CMK (cell line): ENCODE measurements around the gene TEX261.
"Not testable (repeated sequence)": the region's sequence is repeated elsewhere in the genome, so short reads cannot be mapped to it uniquely, and the experiment has no call there.

Experiments
- DNase-seq: peaks from one replicate; pipeline ENCODE4 v3.0.0-alpha.2; 2010; ENCODE audit warnings: low read depth

TEX261 gene

DNA sequence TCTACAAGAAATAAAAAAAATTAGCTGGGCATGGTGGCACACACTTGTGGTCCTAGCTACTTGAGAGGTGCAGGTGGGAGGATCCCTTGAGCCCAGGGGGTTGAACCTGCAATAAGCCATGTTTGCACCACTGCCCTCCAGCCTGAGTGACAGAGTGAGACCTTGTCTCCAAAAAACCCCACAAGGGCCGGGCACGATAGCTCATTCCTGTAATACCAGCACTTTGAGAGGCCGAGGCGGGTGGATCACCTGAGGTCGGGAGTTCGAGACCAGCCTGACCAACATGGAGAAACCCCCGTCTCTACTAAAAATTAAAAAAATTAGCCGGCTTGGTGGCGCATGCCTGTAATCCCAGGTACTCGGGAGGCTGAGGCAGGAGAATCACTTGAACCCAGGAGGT, 5.3 kb upstream of the TEX261 start:
- not testable (repeated sequence) for DNase-seq

DNA sequence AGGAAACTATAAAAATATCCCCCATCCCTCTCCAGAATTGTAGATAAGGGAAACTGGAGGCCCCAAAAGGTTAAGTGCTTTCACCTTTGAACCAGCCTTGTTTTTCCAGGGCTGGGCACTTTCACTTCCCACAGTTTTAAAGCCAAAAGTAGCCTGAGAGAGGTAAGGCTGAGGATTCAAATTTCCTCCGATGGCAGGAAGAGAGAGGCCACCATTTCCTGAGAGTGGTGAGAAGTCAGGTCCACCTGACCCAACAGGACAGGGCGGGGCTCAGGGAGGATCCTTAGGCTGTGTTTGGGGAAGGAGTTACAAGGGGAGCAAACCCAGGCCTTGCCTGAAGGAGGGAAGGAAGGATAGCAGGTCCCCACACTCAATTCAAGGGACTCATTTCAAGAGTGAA, 4.7 kb upstream of the TEX261 start:
- DNase-seq = no peak

DNA sequence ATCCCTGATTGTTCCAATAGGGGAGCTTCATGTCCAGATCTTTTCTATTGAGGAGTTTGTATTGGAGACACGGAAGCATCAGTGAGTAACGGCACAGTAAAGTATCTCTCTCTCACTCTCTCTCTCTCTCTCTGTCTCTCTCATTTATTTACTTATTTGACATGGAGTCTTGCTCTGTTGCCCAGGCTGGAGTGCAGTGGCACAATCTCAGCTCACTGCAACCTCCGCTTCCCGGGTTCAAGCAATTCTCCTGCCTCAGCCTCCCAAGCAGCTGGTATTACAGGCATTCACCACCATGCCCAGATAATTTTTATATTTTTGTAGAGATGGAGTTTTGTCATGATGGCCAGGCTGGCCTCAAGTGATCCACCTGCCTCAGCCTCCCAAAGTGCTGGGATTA, 4.2 kb upstream of the TEX261 start:
- not testable (repeated sequence) for DNase-seq

DNA sequence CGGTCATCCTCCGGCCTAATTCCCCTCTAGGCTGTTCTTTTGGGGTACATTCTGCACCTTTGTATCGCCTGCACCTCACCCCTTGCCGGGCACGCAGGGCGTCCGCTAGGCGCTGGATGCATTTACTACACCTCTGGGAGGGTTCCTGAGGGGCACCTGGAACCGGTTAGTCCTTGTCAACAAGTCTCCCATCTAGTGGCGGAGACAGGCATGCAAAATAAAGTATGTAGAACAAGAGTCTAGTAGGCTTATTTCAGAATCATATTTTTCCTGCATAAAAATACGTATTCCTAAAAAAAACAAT, 705 bp upstream of the TEX261 start:
- DNase-seq = no peak

DNA sequence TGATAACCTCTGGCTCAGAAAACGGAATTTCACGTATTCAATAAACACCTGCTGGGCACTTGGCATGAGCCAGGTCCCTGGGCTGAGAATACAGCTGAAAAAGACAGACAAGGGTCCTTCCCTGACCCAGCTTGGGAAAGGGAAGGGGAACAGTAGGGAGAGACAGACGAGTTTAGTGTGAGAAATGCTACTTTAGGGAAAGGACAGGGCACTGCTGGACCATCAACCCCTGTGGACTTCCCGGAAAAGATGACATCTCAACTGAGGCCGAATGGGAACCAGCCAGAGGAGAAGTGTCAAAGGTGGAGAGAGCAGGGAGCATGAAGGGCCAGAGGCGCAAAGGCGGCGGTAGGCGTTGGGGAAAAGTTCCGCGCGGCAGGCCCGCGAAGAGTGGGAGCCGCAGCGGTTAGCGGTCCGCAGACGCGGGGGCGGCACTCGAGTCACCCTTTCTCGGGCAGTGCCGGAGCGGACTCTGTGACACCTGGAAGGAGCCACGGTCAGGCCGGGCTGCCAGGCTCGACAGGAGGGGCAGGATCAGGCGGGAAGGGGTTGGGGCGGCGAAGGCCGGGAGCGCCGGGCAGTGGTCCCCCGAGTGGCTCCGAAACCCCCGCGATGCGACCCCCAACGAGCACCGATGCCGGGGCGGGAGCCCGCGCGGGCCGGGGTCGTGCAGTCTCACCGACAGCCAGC, 519 bp downstream of the TEX261 start:
- no peak for DNase-seq

DNA sequence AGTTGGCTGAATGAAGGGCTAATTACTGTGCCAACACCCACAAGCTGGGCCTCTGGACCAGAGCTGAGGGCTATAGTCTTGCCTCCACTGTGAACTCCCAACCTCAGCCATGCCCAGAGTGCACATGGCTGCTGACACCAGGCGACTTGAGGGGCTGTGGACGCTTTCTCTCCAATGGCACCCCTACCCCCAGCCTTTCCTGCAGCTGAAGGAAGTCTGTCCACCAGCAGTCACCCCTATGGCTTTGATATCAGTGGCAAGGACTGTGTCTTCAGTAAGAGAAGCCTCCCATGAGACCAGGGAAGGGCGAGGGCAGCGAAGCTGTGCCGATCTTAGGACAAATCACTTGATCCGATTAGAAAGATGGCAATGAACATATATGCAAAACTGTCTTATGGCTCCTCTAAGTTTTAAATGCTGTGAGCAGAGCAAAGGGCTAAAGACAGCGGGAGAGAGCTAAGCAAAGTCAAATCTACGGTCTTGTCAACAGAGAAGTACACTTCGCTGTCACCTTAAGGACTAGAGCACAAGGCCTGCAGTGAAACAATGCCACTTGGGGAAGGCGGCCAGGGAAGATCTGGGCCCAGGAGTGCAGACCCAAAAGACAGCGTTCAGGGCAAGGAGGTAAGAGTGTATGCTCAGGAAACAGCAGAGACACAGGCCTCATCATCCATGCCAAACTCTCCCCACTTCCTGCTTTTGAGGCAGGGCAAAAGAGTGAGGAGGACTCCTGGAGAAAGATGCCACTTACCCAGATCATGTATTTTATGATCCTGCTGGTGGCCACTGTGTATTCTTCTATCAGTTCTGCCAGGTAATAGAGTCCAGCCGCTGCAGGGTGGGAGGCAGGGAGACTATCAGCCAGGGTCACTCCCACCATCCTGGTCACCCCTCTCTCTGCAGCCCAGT, 1.5 kb downstream of the TEX261 start:
- no peak for DNase-seq

DNA sequence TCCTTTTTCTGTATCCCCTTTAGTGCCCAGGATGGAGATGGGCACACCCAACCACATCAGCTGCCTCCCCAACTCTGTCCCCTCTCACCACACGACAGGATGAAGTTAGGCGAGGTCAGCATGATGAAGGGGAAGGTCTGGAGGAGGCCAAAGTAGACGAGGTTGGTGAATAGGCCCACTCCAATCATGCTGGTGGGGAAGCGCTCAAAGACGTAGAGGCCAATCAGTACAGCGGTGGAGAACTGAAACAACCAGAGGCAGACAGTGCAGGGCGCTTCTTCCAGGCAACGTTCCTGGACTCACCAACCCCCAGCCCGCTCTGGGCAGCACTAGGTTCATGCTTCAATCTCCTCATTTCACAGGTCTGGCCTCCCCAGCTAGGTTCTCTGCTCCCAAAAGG, 2.9 kb downstream of the TEX261 start:
- DNase-seq = no peak

DNA sequence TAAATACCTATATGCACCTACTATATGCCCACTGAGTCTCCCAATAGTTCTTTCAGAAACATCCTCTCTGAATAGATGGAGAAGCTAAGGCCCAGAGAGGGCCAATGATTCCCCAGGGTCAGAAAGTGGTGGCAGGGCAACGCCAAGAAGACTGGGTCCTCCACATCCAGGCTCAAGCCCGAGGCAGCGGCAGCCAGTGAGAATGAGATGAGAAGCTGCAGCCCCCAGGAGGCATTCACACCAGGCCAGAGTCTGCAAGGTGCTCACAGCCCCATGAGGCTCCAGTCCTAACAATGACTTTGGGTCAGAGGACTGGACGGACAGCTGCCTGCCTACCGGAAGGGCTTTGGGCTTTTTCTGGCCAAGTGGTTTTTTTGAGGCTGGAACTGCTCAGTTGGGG, 3.5 kb downstream of the TEX261 start:
- no peak for DNase-seq

DNA sequence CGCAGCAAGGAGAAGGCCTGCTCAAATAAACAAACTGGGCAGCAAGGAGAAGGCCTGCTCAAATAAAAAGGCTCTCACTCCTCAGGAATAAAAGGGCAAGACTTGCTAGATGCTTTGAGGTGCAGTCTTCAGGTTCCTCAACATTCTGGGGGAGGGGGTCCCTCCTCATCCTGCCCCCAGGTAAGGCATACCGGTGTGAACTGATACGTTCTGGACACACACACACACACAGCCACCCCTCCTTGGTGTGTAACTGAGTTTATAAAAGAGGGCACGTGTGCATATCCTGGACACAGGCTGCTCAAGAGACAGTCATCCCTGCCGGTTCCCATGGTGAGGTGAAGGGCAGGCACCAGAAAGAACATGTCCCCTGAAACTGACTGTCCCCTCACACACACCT, 4.5 kb downstream of the TEX261 start:
- no peak for DNase-seq

DNA sequence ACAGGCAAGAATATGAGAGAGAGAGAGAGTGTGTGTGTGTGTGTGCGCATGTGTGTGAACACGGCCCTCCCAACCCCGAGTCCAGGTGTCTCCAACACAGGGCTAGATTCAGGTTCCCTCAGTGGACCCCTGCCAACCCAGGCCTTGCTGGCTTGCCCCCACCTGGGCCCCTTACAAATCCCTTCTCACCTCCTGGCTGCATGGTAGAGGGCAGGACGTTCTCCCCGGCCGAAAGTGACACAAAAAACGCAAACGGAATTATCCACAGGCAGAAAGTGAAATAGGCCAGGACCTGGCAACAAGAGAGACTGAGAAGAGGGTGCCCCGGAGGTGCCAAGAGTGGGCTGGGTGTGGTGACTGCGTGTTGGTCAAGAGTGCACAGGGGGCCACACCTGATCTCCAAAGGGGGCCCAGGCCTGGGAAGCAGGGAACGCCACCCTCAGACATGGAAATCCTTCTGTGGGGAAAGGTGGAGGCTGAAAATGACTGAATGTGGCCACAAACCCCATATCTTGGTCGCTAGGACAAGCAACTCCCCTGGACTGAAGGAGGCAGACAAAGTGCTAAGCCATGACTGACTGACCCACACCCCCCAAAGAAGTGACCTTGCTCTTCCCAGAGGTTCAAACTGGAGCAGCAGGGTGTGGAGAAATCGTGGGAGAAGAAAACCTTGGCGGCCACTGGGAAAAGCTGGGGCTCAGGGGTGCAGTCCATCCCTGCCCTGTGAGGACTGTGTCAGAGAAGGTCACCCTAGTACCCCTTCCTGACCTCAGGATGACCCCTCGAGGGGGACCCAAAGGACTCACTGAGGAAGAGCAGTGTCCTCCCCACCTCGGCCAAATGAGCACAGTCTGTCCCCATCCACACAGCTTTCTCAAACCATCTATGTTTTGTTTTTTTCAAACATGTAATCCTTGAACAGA, 5.7 kb downstream of the TEX261 start:
- DNase-seq = no peak

DNA sequence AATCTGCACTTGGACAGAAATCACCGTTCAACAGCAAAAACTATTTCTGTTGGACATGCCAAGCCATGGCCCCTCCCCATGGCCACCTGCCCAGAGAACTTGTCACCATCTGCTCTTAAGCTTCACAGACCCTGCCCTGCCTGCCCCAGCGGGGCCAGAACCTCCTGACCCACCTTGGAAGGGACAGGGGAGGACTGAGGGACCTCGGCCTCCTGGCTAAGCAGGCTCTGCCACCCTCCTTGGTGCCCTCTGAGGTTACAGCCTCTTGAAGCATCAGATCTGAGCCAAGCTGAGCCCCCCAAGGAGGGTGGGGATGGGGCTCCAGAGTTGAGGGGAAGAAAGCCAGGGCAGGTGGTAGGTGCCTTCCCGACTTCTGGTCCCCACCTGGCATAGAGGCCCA, 6.5 kb downstream of the TEX261 start:
- DNase-seq = no peak

DNA sequence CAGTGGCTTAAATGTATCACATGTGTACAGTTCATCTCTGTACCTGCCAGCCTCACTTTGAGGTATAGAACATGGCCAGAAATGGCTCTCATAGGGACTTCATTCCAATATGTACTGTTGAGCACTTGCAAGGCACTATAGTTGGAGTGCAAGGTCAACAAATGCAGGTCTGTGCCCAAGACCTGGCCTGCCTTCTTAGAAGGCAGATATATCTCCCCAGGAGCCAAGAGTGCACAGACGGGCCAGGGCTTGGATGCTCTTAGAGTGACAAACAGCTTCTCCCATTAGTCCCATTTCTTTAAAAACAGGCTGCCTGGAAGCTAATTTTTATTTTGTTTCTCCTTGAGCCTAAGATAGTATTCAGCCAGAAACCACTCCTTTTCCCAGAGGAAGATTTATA, 7.3 kb downstream of the TEX261 start:
- DNase-seq = no peak

DNA sequence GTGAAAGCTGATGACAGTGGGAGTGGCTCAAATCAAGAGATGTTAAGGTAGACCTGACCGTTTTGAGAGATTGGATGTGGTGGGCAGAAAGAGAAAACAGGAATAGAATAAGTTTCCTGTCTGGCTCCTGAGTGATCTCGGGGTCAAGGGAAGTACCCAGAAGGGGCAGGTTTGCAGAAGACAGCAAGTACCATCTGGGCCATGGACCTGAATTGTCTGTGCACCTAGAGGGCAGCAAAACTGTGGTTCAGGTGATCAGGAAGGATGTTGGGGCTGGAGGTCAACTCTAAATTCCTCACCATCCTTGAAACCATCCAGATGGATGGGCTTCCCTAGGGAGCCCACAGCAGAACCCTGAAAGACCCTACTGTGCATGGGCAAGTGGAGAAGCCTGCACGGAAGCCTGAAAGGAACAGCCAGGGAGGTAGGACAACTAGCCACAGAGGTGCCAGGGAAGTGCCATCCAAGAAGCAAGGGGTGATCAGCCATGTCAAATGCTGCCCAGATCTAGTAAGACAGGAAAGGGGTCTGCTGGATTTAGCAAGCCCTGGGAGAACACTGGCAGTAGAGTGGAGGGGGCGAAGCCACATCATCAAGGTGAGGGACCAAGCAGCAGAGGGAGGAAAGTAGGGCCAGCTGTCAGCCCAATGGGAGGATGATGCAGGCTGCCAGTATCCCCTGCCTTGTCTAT, 8.0 kb downstream of the TEX261 start:
- no peak for DNase-seq

DNA sequence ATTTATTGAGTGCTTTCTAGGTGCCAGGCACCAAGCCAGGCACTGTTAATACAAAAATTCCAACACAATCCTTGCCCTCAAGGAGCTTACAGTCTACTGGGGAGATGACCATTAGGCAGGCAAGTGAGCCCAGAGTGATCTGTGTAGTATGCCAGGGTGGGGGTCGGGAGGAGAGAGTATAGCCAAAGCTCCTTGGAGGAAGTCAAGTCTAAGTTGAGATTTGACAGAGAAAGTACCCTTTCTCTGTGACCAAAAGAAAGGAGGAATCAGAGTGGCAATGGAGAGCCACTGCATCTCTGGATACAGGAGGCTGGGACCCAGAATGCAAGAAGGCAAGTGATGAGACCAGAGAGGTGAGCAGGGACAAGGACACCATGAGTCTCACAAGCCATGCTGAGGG, 8.7 kb downstream of the TEX261 start:
- no peak for DNase-seq

DNA sequence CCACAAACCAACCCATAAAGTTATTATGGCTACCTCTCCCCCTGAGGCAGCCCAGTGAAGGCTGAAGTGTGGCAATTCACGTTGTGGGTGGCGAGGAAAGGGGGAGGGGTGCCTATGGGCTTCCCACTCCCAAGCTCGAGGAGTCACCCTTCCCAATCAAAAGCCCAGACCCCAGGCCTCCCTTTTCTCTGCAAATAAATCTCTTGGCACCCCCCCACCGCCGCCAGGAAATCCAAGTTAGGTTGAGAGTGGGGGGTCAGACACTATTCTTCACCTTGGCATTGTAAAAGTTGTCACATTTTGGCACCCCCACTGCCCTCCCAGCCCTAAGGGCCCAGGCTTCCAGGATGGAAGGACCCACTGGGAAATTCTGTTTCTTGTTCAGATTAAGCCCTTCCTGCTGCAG, 9.4 kb downstream of the TEX261 start:
- DNase-seq = no peak

DNA sequence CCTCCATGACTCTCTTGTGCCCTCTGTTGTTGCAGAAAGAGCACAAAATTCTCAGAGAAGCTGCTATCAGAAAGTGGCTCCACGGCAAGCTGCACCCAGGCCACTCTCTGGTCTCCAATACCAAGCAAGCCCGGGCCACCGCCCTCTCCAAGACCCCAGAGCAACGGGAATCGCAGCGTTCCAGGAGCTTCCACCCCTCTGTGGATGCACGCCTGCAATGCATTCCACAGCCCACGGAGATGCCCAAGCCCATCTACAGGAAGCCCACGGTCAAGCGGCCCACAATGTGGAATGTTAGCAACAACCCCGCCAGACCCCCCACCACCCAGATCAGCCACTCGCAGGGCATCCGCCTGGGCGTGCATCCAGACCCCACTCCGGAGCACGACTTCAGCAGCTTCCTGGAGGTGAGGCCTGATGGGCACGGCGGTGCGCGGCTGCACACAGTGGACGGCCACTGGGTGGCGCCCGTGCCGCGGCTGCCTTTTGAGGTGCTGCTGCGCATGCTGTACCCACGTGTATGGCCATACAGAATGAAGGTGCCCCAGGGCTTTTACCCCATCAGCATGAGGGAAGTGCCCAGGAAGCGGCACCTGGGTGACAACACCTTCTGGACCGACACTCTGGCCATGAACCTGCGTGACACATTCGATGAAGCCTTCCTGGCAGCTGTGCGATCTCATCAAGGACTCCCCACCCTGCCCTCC, 9.9 kb downstream of the TEX261 start:
- no peak for DNase-seq

DNA sequence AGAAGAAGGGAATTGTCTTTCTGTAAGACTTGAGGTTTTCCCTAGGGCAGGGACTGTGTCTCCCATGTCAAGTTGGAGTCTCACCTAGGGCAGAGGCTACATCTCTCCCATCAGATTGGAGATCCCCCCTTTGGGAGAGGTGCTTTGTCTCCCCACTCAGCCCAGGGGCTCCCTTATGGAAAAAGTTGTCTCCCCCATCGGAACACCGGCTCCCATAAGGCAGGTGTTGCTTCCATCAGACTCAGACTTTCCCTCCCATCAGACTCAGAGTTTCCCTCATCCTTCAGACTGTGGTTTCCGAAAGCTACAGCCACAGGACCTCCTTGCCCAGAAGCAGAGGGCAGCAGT, 10.5 kb downstream of the TEX261 start:
- no peak for DNase-seq

DNA sequence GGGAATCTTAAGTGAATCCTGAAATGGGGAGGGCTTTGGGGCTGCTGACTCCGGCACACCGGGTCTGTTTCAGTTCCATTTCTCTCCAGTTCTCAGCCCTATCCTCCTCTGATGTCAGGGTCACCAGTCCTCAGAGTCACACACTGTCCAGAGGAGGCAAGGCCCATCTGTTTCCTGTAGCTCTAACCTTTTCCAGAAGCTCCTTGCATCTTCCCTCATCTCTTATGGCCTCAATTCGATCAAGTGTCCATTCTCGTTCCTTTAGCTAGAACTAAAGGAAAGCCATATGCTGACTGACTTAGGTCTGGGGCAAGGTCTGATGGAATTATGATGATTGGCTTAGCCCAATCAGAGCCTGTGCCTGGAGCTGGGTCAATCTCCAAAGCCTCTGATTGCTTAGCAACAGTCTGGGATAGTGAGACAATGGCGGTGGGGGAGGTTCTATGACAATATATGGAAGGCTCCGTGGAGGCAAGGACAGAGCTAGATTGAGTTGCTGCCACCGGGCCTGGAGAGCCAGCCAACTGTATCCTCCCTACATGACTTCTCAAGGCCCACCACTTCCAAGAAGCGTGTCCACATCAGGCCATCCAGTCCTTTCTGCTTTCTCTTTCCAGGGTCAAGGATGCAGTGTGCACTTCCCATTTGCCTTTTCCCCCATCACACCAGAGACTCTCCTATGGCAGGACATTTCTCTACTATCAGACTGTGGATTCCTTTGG, 11.0 kb downstream of the TEX261 start:
- DNase-seq = no peak

DNA sequence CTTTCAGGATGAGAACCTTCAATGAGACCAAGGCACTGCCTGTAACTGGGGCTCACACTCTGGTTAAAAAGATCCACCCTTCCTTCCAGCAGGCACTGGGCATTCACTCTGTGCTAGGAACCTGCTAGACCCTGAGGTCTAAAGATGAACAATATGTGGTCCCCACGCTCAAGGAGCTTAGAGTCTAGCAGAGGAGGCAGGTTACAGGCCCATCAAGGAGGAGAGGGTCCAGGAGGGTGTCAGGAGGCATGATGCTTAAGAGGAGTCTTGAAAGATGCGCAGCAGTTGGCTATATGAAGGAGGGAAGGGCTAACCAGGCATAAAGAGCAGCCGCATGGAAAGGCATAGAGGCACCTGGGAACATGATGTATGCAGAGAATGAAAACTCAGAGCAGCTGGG, 11.7 kb downstream of the TEX261 start:
- no peak for DNase-seq

DNA sequence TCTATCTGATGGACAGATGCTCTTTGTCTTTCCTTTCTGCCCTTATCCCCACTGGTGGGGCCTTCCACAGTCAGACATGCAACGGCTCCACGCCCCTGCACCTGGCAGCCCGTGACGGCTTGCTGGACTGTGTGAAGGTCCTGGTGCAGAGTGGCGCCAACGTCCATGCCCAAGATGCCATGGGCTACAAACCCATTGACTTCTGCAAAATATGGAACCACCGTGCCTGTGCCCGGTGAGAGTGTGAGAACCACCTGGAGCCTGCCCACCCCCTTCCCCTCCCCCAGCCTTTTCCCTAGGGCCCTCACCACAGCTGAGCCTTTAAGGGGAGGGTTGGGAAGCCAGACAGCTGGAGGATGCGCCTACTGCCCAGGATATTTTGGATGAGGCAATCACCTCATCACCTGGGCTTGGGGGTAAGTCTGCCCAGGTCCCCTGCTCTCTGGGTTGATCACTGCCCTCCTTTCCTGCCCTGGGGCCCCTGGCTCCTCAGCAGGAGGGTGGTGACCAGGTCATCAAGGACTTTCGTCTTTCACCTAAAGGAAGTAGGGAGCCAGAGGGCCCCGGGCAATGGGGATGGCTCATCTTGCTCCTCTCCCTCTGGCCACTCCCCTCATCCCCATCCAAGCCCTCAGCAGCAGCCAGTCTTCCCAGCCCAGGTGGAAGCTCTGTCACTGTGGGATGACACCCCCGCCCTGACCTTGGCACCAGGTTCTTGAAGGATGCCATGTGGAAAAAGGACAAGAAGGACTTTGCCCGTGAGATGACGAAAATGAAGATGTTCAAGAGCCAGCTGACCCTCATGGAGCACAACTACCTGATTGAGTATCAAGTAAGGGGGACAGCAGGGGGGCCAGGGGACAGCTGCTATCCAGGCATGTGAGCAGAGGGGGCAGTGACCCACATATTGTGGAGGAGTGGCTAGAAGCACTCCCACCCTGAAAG, 12.5 kb downstream of the TEX261 start:
- no peak for DNase-seq
